ENCODE measurements around the gene SNAPIN.
"Not testable (repeated sequence)": the region's sequence is repeated elsewhere in the genome, so short reads cannot be mapped to it uniquely, and the experiment has no call there.

SNAPIN gene

GRCh38 chr1:153663211-153663610 lies 4.7 kb downstream of the SNAPIN start:
- Histone ChIP-seq H3K36me3 (ENCODE audit: insufficient read depth, low read length) (peaks cover 74% of the 10 kb centered on the region), H3F3A (ENCODE audit: low read depth) (peaks cover 24% of the 10 kb centered on the region), H3K9ac (ENCODE audit: low read depth, low read length, poor library complexity, severe bottlenecking) (no peak overlapping the region)

GRCh38 chr1:153667439-153667838 lies 8.9 kb downstream of the SNAPIN start:
- peaks cover 35% of the 10 kb centered on the region for H3K4me1 ChIP-seq (ENCODE audit: insufficient read depth, low read length, poor library complexity, severe bottlenecking)

More at GRCh38 chr1:153663211-153663610, 4.7 kb downstream of the SNAPIN start:
- Histone ChIP-seq H3K4me2 (ENCODE audit: low read depth, low read length, poor library complexity, severe bottlenecking) (no peak overlapping the region), H3K9me3 (ENCODE audit: insufficient read depth, low read depth, low read length) (no peaks in the 10 kb centered on the region), H4K20me1 (ENCODE audit: insufficient read depth, low read length, poor library complexity, severe bottlenecking) (peaks cover 76% of the 10 kb centered on the region), H3K4me1 (ENCODE audit: insufficient read depth, low read length, poor library complexity, severe bottlenecking) (peaks cover 19% of the 10 kb centered on the region), H3K9me2 (replicated peaks; ENCODE audit: low read depth, low read length) (no peaks in the 10 kb centered on the region), H2AFZ (ENCODE audit: low read length) (no peak overlapping the region), H3K79me2 (ENCODE audit: insufficient read depth, low read length) (peaks cover 80% of the 10 kb centered on the region), H3K4me3 (ENCODE audit: low read length, poor library complexity, severe bottlenecking) (no peak overlapping the region), H3K27me3 (ENCODE audit: insufficient read depth, low read length, poor library complexity, severe bottlenecking) (no peaks in the 10 kb centered on the region)
- TF ChIP-seq EZH2phosphoT487 (IDR thresholded peaks at IDR 0.05; ENCODE audit: borderline replicate concordance) (no peak), CTCF (conservative IDR thresholded peaks at IDR 0.05; ENCODE audit: low read length) (no peak)

GRCh38 chr1:153668672-153669071 lies 10.2 kb downstream of the SNAPIN start:
- peak overlapping the region; percentile 100 for H3K9ac ChIP-seq (ENCODE audit: low read depth, low read length, poor library complexity, severe bottlenecking)
- peaks cover 35% of the 10 kb centered on the region for H3K4me1 ChIP-seq (ENCODE audit: insufficient read depth, low read length, poor library complexity, severe bottlenecking)
- H3F3A ChIP-seq (ENCODE audit: low read depth); H3K9me2 ChIP-seq (replicated peaks; ENCODE audit: low read depth, low read length); H3K27me3 ChIP-seq (ENCODE audit: insufficient read depth, low read length, poor library complexity, severe bottlenecking); H2AFZ ChIP-seq (ENCODE audit: low read length); H3K9me3 ChIP-seq (ENCODE audit: insufficient read depth, low read depth, low read length): not testable (repeated sequence)
- H3K36me3 ChIP-seq (ENCODE audit: insufficient read depth, low read length), result peaks cover 57% of the 10 kb centered on the region
- peaks cover 71% of the 10 kb centered on the region for H3K79me2 ChIP-seq (ENCODE audit: insufficient read depth, low read length)
- H3K4me3 ChIP-seq (ENCODE audit: low read length, poor library complexity, severe bottlenecking), result peak overlapping the region; percentile 99
- peaks cover 69% of the 10 kb centered on the region for H4K20me1 ChIP-seq (ENCODE audit: insufficient read depth, low read length, poor library complexity, severe bottlenecking)
- H3K4me2 ChIP-seq (ENCODE audit: low read depth, low read length, poor library complexity, severe bottlenecking), result peak overlapping the region; percentile 100

More at GRCh38 chr1:153667439-153667838, 8.9 kb downstream of the SNAPIN start:
- Histone ChIP-seq H2AFZ (ENCODE audit: low read length) (no peak overlapping the region), H3K9ac (ENCODE audit: low read depth, low read length, poor library complexity, severe bottlenecking) (peak overlapping the region; percentile 50), H3K79me2 (ENCODE audit: insufficient read depth, low read length) (peaks cover 82% of the 10 kb centered on the region), H3K27me3 (ENCODE audit: insufficient read depth, low read length, poor library complexity, severe bottlenecking) (peaks cover 8% of the 10 kb centered on the region), H3K9me3 (ENCODE audit: insufficient read depth, low read depth, low read length) (no peaks in the 10 kb centered on the region), H3K9me2 (replicated peaks; ENCODE audit: low read depth, low read length) (no peaks in the 10 kb centered on the region), H4K20me1 (ENCODE audit: insufficient read depth, low read length, poor library complexity, severe bottlenecking) (peaks cover 80% of the 10 kb centered on the region), H3F3A (ENCODE audit: low read depth) (peaks cover 18% of the 10 kb centered on the region), H3K36me3 (ENCODE audit: insufficient read depth, low read length) (peaks cover 69% of the 10 kb centered on the region), H3K4me2 (ENCODE audit: low read depth, low read length, poor library complexity, severe bottlenecking) (peak overlapping the region; percentile 100), H3K4me3 (ENCODE audit: low read length, poor library complexity, severe bottlenecking) (peak overlapping the region; percentile 99)
- no peak for TF ChIP-seq CTCF (conservative IDR thresholded peaks at IDR 0.05; ENCODE audit: low read length)
- TF ChIP-seq EZH2phosphoT487 (IDR thresholded peaks at IDR 0.05; ENCODE audit: borderline replicate concordance), result no peak

- no peaks in the 10 kb centered on the region for H3K9me3 ChIP-seq (ENCODE audit: insufficient read depth, low read depth, low read length)
- H4K20me1 ChIP-seq (ENCODE audit: insufficient read depth, low read length, poor library complexity, severe bottlenecking), result peaks cover 61% of the 10 kb centered on the region
- H3K9me2 ChIP-seq (replicated peaks; ENCODE audit: low read depth, low read length), result no peaks in the 10 kb centered on the region
- peaks cover 9% of the 10 kb centered on the region for H3F3A ChIP-seq (ENCODE audit: low read depth)
- H3K4me3 ChIP-seq (ENCODE audit: low read length, poor library complexity, severe bottlenecking), result peak overlapping the region; percentile 99
- H3K27me3 ChIP-seq (ENCODE audit: insufficient read depth, low read length, poor library complexity, severe bottlenecking), result peaks cover 8% of the 10 kb centered on the region
- H3K4me1 ChIP-seq (ENCODE audit: insufficient read depth, low read length, poor library complexity, severe bottlenecking), result peaks cover 35% of the 10 kb centered on the region
- peak overlapping the region; percentile 100 for H3K9ac ChIP-seq (ENCODE audit: low read depth, low read length, poor library complexity, severe bottlenecking)
- TF ChIP-seq CTCF (conservative IDR thresholded peaks at IDR 0.05; ENCODE audit: low read length) (no peak), EZH2phosphoT487 (IDR thresholded peaks at IDR 0.05; ENCODE audit: borderline replicate concordance) (no peak)
- no peak overlapping the region for H2AFZ ChIP-seq (ENCODE audit: low read length)
- H3K79me2 ChIP-seq (ENCODE audit: insufficient read depth, low read length), result peaks cover 62% of the 10 kb centered on the region
- H3K36me3 ChIP-seq (ENCODE audit: insufficient read depth, low read length), result peaks cover 47% of the 10 kb centered on the region
- peak overlapping the region; percentile 100 for H3K4me2 ChIP-seq (ENCODE audit: low read depth, low read length, poor library complexity, severe bottlenecking)
These were observed 11.1 kb downstream of the SNAPIN start for GRCh38 chr1:153669606-153670005.

Measured in Loucy (cell line).